OCI-LY3 (cell line): ENCODE measurements around the gene ZMYND11.

ENCODE experiments used
- H2AFZ ChIP-seq: fragments of 200-600, 300-600 bp; shearing (Covaris generic); 2 replicates; pipeline ENCODE4 v1.6.0; 2014; ENCODE audit warnings: antibody characterized with exemption, low read depth, low read length
- H3K27ac ChIP-seq: fragments of 200-600, 300-600 bp; sonication (generic); 2 replicates; pipeline ENCODE4 v1.5.1; 2014; ENCODE audit warnings: mild to moderate bottlenecking, low read length, moderate library complexity, mixed read lengths
- H3K27me3 ChIP-seq: fragments of 200-600, 300-600 bp; sonication (generic); 2 replicates; pipeline ENCODE4 v1.6.1; 2014; ENCODE audit warnings: low read depth, low read length, mixed read lengths
- H3K36me3 ChIP-seq: fragments of 200-600, 300-600 bp; sonication (generic); replicated peaks from 2 replicates; pipeline ENCODE3; 2014; ENCODE audit warnings: low read depth, low read length, mixed read lengths
- H3K4me1 ChIP-seq: fragments of 300-600, 200-600 bp; sonication (generic); 2 replicates; pipeline ENCODE4 v1.6.1; 2014; ENCODE audit warnings: low read length, mixed read lengths
- H3K4me2 ChIP-seq: fragments of 200-600, 300-600 bp; sonication (generic); 2 replicates; pipeline ENCODE4 v1.6.1; 2014; ENCODE audit warnings: low read length, mixed read lengths
- H3K4me3 ChIP-seq: fragments of 300-600, 200-600 bp; sonication (generic); 2 replicates; pipeline ENCODE4 v1.5.1; 2014; ENCODE audit warnings: antibody characterized with exemption, mild to moderate bottlenecking, low read length, moderate library complexity
- H3K79me2 ChIP-seq: fragments of 300-600, 200-600 bp; shearing (Covaris generic); 2 replicates; pipeline ENCODE4 v1.6.1; 2014; ENCODE audit warnings: mild to moderate bottlenecking, low read length, mixed read lengths
- H3K9ac ChIP-seq: fragments of 300-600, 200-600 bp; shearing (Covaris generic); 2 replicates; pipeline ENCODE4 v1.6.0; 2014; ENCODE audit warnings: mild to moderate bottlenecking, low read length, moderate library complexity
- H3K9me3 ChIP-seq: fragments of 200-600, 300-600 bp; shearing (Covaris generic); 2 replicates; pipeline ENCODE4 v1.6.1; 2014; ENCODE audit warnings: low read length, mixed read lengths; ENCODE audit not compliant: insufficient read depth
- H4K20me1 ChIP-seq: fragments of 200-600, 300-600 bp; sonication (generic); 2 replicates; pipeline ENCODE4 v1.6.1; 2016; ENCODE audit warnings: low read length, mixed read lengths; ENCODE audit not compliant: insufficient read depth
- CTCF ChIP-seq: fragments of 200-600, 300-600 bp; sonication (generic); IDR thresholded peaks from 2 replicates; pipeline ENCODE4 v1.5.1; 2014; ENCODE audit warnings: antibody characterized with exemption, low read length, low read depth
- EZH2phosphoT487 ChIP-seq: fragments of 200-600 bp; shearing (Covaris generic); IDR thresholded peaks from 2 replicates; pipeline ENCODE4 v1.6.1; 2018; ENCODE audit warnings: antibody characterized with exemption, mixed run types, low read depth

ZMYND11 gene

GRCh38 chr10:273088-273487 lies 137.8 kb downstream of the ZMYND11 start:
- no peak overlapping the region for H3K9ac ChIP-seq
- H3K27me3 ChIP-seq, result no peaks in the 10 kb centered on the region
- no peak for TF ChIP-seq CTCF
- TF ChIP-seq EZH2phosphoT487, result no peak
- no peaks in the 10 kb centered on the region for H3K9me3 ChIP-seq
- H3K4me1 ChIP-seq, result no peaks in the 10 kb centered on the region
- H3K79me2 ChIP-seq, result no peaks in the 10 kb centered on the region
- no peaks in the 10 kb centered on the region for H4K20me1 ChIP-seq
- H3K4me3 ChIP-seq, result no peak overlapping the region
- H2AFZ ChIP-seq, result no peak overlapping the region
- H3K4me2 ChIP-seq, result no peak overlapping the region
- H3K36me3 ChIP-seq, result no peaks in the 10 kb centered on the region
- H3K27ac ChIP-seq, result no peak overlapping the region

GRCh38 chr10:274866-275265 lies 139.6 kb downstream of the ZMYND11 start:
- no peaks in the 10 kb centered on the region for H3K9me3 ChIP-seq
- no peaks in the 10 kb centered on the region for H4K20me1 ChIP-seq
- no peaks in the 10 kb centered on the region for H3K36me3 ChIP-seq
- H3K9ac ChIP-seq, result no peak overlapping the region
- H3K4me1 ChIP-seq, result no peaks in the 10 kb centered on the region
- no peaks in the 10 kb centered on the region for H3K27me3 ChIP-seq
- no peak overlapping the region for H3K4me2 ChIP-seq
- no peaks in the 10 kb centered on the region for H3K79me2 ChIP-seq
- TF ChIP-seq EZH2phosphoT487 (no peak), CTCF (no peak)
- H2AFZ ChIP-seq, result no peak overlapping the region
- H3K4me3 ChIP-seq, result no peak overlapping the region
- H3K27ac ChIP-seq, result no peak overlapping the region

GRCh38 chr10:275680-276079 lies 140.4 kb downstream of the ZMYND11 start:
- no peak overlapping the region for H3K4me2 ChIP-seq
- no peak overlapping the region for H3K27ac ChIP-seq
- H3K79me2 ChIP-seq, result no peaks in the 10 kb centered on the region
- no peaks in the 10 kb centered on the region for H3K27me3 ChIP-seq
- H3K9ac ChIP-seq, result no peak overlapping the region
- no peaks in the 10 kb centered on the region for H3K9me3 ChIP-seq
- no peaks in the 10 kb centered on the region for H3K4me1 ChIP-seq
- H3K4me3 ChIP-seq, result no peak overlapping the region
- no peaks in the 10 kb centered on the region for H3K36me3 ChIP-seq
- H4K20me1 ChIP-seq, result no peaks in the 10 kb centered on the region
- no peak overlapping the region for H2AFZ ChIP-seq
- TF ChIP-seq EZH2phosphoT487 (no peak), CTCF (no peak)

DNA sequence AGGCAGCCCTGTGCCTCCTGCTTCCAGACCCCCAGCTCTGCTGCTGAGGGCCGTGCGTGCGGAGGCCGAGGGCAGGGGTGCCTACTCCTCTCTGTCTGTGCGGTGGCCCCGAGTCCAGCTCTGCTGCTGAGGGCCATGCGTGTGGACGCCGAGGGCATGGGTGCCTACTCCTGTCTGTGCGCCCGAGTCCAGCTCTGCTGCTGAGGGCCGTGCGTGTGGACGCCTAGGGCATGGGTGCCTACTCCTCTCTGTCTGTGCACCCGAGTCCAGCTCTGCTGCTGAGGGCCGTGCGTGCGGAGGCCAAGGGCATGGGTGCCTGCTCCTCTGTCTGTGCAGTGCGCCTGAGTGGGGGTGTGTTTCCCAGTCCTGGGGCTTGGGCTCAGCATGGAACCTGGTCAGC lies 142.7 kb downstream of the ZMYND11 start:
- H4K20me1 ChIP-seq, result no peaks in the 10 kb centered on the region
- H3K79me2 ChIP-seq, result no peaks in the 10 kb centered on the region
- no peak for TF ChIP-seq CTCF
- TF ChIP-seq EZH2phosphoT487, result no peak
- H3K27ac ChIP-seq, result no peak overlapping the region
- no peaks in the 10 kb centered on the region for H3K36me3 ChIP-seq
- H2AFZ ChIP-seq, result no peak overlapping the region
- H3K4me2 ChIP-seq, result no peak overlapping the region
- no peaks in the 10 kb centered on the region for H3K9me3 ChIP-seq
- peaks cover 8% of the 10 kb centered on the region for H3K4me1 ChIP-seq
- H3K4me3 ChIP-seq, result no peak overlapping the region
- H3K27me3 ChIP-seq, result no peaks in the 10 kb centered on the region
- H3K9ac ChIP-seq, result no peak overlapping the region
